Upper lobe of left lung (tissue), 4 donors: ENCODE results near the gene C11orf54.

Experiments
- CTCF ChIP-seq, 6 experiments: fragments of 450-650 bp in 4 of 6; fragments of 200-600 bp in 2 of 6; sonication (generic) in 2 of 6; IDR thresholded peaks; one replicate each; pipeline ENCODE4 v1.5.1; 2016 to 2019; ENCODE audit warnings: antibody characterized with exemption in 6 of 6
- EP300 ChIP-seq, 4 donors: sonication (generic); formaldehyde crosslinking; IDR thresholded peaks; one replicate each; pipeline ENCODE4 v1.5.1; 2017; ENCODE audit warnings: antibody characterized with exemption in 4 of 4, control low read depth in 2 of 4
- POLR2A ChIP-seq, 4 donors: fragments of 450-650 bp; IDR thresholded peaks; one replicate each; pipeline ENCODE4 v1.5.1; 2016 to 2017; ENCODE audit warnings: antibody characterized with exemption in 4 of 4, mild to moderate bottlenecking in 2 of 4

GRCh38 chr11:93712678-93713077 is 28.8 kb upstream of the C11orf54 start:
- TF ChIP-seq CTCF (IDR thresholded peaks at IDR 0.05) (no peak), POLR2A (IDR thresholded peaks at IDR 0.05) (no peak), EP300 (IDR thresholded peaks at IDR 0.05) (no peak)
